Left ventricle myocardium inferior (tissue), 1 donor: Measurements from ENCODE around the gene XPOT. TPM values are rescaled to one million over a fixed set of nuclear protein-coding genes. Genes with fewer than 3 reads are reported as not detected.
"Not testable (repeated sequence)": the region's sequence is repeated elsewhere in the genome, so short reads cannot be mapped to it uniquely, and the experiment has no call there.

ENCODE experiments used
- DNase-seq: peaks from one replicate; pipeline ENCODE4 v3.0.0-alpha.2; 2020
- H3K27ac ChIP-seq: fragments of 200-600 bp; replicated peaks from 2 replicates; pipeline ENCODE4 v1.8.0; 2021
- H3K27me3 ChIP-seq: fragments of 200-600 bp; 2 replicates; pipeline ENCODE4 v1.8.0; 2021; ENCODE audit warnings: low read depth
- H3K36me3 ChIP-seq: fragments of 200-600 bp; 2 replicates; pipeline ENCODE4 v1.8.0; 2021
- H3K4me1 ChIP-seq: fragments of 200-600 bp; 2 replicates; pipeline ENCODE4 v1.8.0; 2021
- H3K4me3 ChIP-seq: fragments of 200-600 bp; 2 replicates; pipeline ENCODE4 v1.8.0; 2021; ENCODE audit warnings: mild to moderate bottlenecking, moderate library complexity
- H3K9me3 ChIP-seq: fragments of 200-600 bp; replicated peaks from 2 replicates; pipeline ENCODE4 v1.8.0; 2021
- CTCF ChIP-seq: fragments of 200-600 bp; IDR thresholded peaks from 2 replicates; pipeline ENCODE4 v1.8.0; 2021; ENCODE audit warnings: antibody characterized with exemption, mild to moderate bottlenecking, borderline replicate concordance
- intact Hi-C: fragments of 100-400 bp; cut with micrococcal nuclease; formaldehyde crosslinking; loops from one replicate; pipeline ENCODE4 v1.11.0; 2022
- long read RNA-seq: library from polyadenylated mRNA; unstranded; transcript quantifications from one replicate; pipeline ENCODE4 v2.0.0, GENCODE V29; 2021
- total RNA-seq: library from RNA; stranded (reverse); fragmentation: NEBNext Ultra II Directional; extraction: Animal tissue kit (Norgen Biotek cat#: 25700); gene quantifications from one replicate; pipeline ENCODE4 v1.2.1, GENCODE V29; 2021
- donor health status: DM: no; HTN: yes; CAD: no; lungs with severe emphysema.

The XPOT gene
- 27.8 TPM for total RNA-seq
- long read RNA-seq, full-length matches to known transcripts = 40 of 50 reads
- long read RNA-seq, partial matches to known transcripts = 1 of 50 reads
- long read RNA-seq, other reads (novel, unspliced or antisense) = 9 of 50 reads

GRCh38 chr12:64403707-64404469 lies at the start of gene XPOT:
Gene XPOT (plus strand): TSS chr12:64404392. CDS start chr12:64410036, 5,644 bp downstream.
- TF ChIP-seq CTCF = no peak
- peaks cover 23% of the 10 kb centered on the region for H3K4me1 ChIP-seq

GRCh38 chr12:64356209-64356608 lies 48.0 kb upstream of the XPOT start:
- H3K9me3 ChIP-seq = peaks cover 29% of the 10 kb centered on the region
- H3K27ac ChIP-seq, DNase-seq, H3K4me1 ChIP-seq, intact Hi-C loops, H3K36me3 ChIP-seq, H3K27me3 ChIP-seq, H3K4me3 ChIP-seq: not testable (repeated sequence)

More at GRCh38 chr12:64403707-64404469, at the start of gene XPOT:
- no peaks in the 10 kb centered on the region for H3K27me3 ChIP-seq
- peak; percentile 94 for DNase-seq
- H3K4me3 ChIP-seq = peak within 1 kb of the TSS; percentile 87
- no peaks in the 10 kb centered on the region for H3K9me3 ChIP-seq
- peak within 1 kb of the TSS; percentile 96 for H3K27ac ChIP-seq
- H3K36me3 ChIP-seq = no peaks in the 10 kb centered on the region
- intact Hi-C loops = no loop called here

GRCh38 chr12:64361173-64361572 lies 43.0 kb upstream of the XPOT start:
- H3K9me3 ChIP-seq = peaks cover 12% of the 10 kb centered on the region
- H3K4me3 ChIP-seq, H3K27me3 ChIP-seq, H3K27ac ChIP-seq, intact Hi-C loops, H3K4me1 ChIP-seq, DNase-seq, H3K36me3 ChIP-seq: not testable (repeated sequence)

- TF ChIP-seq CTCF = no peak
- H3K9me3 ChIP-seq = no peaks in the 10 kb centered on the region
- no peaks in the 10 kb centered on the region for H3K4me1 ChIP-seq
- intact Hi-C loops = no loop called here
- no peak overlapping the region for H3K27ac ChIP-seq
- H3K36me3 ChIP-seq = no peaks in the 10 kb centered on the region
- H3K4me3 ChIP-seq = no peak overlapping the region
- no peaks in the 10 kb centered on the region for H3K27me3 ChIP-seq
- DNase-seq = no peak
Measured at GRCh38 chr12:64362721-64363305, 41.4 kb upstream of the XPOT start.

GRCh38 chr12:64383675-64384074 lies 20.5 kb upstream of the XPOT start:
- no peaks in the 10 kb centered on the region for H3K36me3 ChIP-seq
- H3K27me3 ChIP-seq = no peaks in the 10 kb centered on the region
- H3K9me3 ChIP-seq = peaks cover 24% of the 10 kb centered on the region
- TF ChIP-seq CTCF = no peak
- no peak overlapping the region for H3K27ac ChIP-seq
- H3K4me3 ChIP-seq = no peak overlapping the region
- intact Hi-C loops = no loop called here
- DNase-seq = no peak
- H3K4me1 ChIP-seq = no peaks in the 10 kb centered on the region

- Histone ChIP-seq H3K9me3 (peaks cover 15% of the 10 kb centered on the region), H3K36me3 (no peaks in the 10 kb centered on the region), H3K4me1 (no peaks in the 10 kb centered on the region), H3K4me3 (no peak overlapping the region), H3K27me3 (peaks cover 11% of the 10 kb centered on the region), H3K27ac (no peak overlapping the region)
- intact Hi-C loops = no loop called here
- TF ChIP-seq CTCF = no peak
- DNase-seq = no peak
Measured at GRCh38 chr12:64385019-64385418, 19.2 kb upstream of the XPOT start.
